Esophagus muscularis mucosa (tissue), 4 donors: ENCODE data around the gene UBASH3B.

Experiments
- EP300 ChIP-seq: sonication (generic); formaldehyde crosslinking; IDR thresholded peaks from one replicate; pipeline ENCODE4 v1.6.1; 2017; ENCODE audit warnings: antibody characterized with exemption
- POLR2AphosphoS5 ChIP-seq, 2 donors: sonication (generic); formaldehyde crosslinking; IDR thresholded peaks; one replicate each; pipeline ENCODE4 v1.6.1; 2017; ENCODE audit warnings: antibody characterized with exemption in 2 of 2
- TF ChIP-seq, protein P1 (sequence below), 3 experiments: fragments of 200-600 bp in 2 of 3; fragments of 450-650 bp in 1 of 3; sonication (generic) in 2 of 3; IDR thresholded peaks; one replicate each; pipeline ENCODE4 v1.5.1; 2017 to 2019; ENCODE audit warnings: antibody characterized with exemption in 3 of 3, mild to moderate bottlenecking in 2 of 3, moderate library complexity in 1 of 3

DNA sequence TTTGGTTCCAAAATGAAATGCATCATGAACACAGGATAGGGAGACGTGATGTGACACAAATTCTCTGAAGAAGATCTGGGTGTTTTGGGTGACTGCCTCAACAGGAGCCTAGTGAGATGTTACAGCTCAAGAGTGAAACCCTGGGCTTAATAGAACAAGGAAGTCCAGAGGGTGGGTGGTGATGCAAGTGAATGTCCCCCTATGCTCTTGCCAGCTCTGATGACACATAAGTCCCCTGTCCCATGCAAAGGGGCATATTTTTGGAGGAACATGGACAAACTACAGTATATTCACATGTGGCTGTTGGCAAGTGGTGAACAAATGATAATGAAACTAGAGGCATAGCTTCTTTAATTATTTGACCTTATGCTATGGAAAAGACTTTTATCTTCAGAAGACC lies 191.9 kb downstream of the UBASH3B start:
- TF ChIP-seq, protein P1, sequence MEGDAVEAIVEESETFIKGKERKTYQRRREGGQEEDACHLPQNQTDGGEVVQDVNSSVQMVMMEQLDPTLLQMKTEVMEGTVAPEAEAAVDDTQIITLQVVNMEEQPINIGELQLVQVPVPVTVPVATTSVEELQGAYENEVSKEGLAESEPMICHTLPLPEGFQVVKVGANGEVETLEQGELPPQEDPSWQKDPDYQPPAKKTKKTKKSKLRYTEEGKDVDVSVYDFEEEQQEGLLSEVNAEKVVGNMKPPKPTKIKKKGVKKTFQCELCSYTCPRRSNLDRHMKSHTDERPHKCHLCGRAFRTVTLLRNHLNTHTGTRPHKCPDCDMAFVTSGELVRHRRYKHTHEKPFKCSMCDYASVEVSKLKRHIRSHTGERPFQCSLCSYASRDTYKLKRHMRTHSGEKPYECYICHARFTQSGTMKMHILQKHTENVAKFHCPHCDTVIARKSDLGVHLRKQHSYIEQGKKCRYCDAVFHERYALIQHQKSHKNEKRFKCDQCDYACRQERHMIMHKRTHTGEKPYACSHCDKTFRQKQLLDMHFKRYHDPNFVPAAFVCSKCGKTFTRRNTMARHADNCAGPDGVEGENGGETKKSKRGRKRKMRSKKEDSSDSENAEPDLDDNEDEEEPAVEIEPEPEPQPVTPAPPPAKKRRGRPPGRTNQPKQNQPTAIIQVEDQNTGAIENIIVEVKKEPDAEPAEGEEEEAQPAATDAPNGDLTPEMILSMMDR (IDR thresholded peaks at IDR 0.05) = no peak
- TF ChIP-seq EP300 (no peak), POLR2AphosphoS5 (IDR thresholded peaks at IDR 0.05) (no peak)
